SK-N-SH (cell line): ENCODE measurements around the gene COL21A1.

Source experiments
- EZH2phosphoT487 ChIP-seq: fragments of 200-600 bp; sonication (generic); IDR thresholded peaks from 2 replicates; pipeline ENCODE4 v1.6.1; 2017; ENCODE audit warnings: low read depth, mixed run types, mild to moderate bottlenecking, antibody characterized with exemption, moderate library complexity, borderline replicate concordance
- FOXM1 ChIP-seq: IDR thresholded peaks from 2 replicates; pipeline ENCODE4 v1.4.0; 2012; ENCODE audit warnings: low read depth, mild to moderate bottlenecking
- POLR2AphosphoS5 ChIP-seq: IDR thresholded peaks from 2 replicates; pipeline ENCODE4 v1.6.1; 2012; ENCODE audit warnings: low read depth, low read length
- RFX5 ChIP-seq: IDR thresholded peaks from 2 replicates; pipeline ENCODE4 v1.6.1; 2012; ENCODE audit warnings: mild to moderate bottlenecking, improper control_type of control experiment, low read length
- RXRA ChIP-seq: IDR thresholded peaks from 2 replicates; pipeline ENCODE4 v1.4.0; 2012; ENCODE audit warnings: low read depth, mild to moderate bottlenecking, borderline replicate concordance
- TAF1 ChIP-seq: IDR thresholded peaks from 2 replicates; pipeline ENCODE4 v1.6.1; 2012; ENCODE audit warnings: low read depth, mild to moderate bottlenecking, low read length, moderate library complexity, borderline replicate concordance
- TF ChIP-seq, protein P1 (sequence below): fragments of 200-600 bp; sonication (generic); IDR thresholded peaks from 2 replicates; pipeline ENCODE4 v1.6.1; 2017; ENCODE audit warnings: antibody characterized with exemption, mild to moderate bottlenecking, moderate library complexity
- TF ChIP-seq, protein P2 (sequence below): IDR thresholded peaks from 2 replicates; pipeline ENCODE4 v1.6.1; 2012; ENCODE audit warnings: mild to moderate bottlenecking, low read depth, low read length, moderate library complexity
- TF ChIP-seq, protein P3 (sequence below): IDR thresholded peaks from 2 replicates; pipeline ENCODE4 v1.4.0; 2012; ENCODE audit warnings: low read depth
- TF ChIP-seq, protein P4 (sequence below): IDR thresholded peaks from 2 replicates; pipeline ENCODE4 v1.4.0; 2012; ENCODE audit warnings: low read depth, borderline replicate concordance

DNA sequence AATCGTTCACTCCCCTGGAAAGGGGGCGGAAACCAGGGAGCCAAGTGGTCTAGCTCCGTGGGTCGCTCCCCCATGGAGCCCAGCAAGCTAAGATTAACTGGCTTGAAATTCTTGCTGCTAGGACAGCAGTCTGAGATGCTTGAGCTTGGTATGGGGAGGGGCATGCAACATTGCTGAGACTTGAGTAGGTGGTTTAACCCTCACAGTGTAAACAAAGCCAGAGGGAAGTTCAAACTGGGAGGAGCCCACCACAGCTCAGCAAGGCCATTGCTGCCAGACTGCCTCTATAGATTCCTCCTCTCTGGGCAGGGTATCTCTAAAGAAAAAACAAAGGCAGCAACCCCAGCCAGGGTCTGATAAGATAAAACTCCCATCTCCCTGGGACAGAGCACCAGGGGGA is 43.2 kb downstream of the COL21A1 start:
- TF ChIP-seq, protein P1, sequence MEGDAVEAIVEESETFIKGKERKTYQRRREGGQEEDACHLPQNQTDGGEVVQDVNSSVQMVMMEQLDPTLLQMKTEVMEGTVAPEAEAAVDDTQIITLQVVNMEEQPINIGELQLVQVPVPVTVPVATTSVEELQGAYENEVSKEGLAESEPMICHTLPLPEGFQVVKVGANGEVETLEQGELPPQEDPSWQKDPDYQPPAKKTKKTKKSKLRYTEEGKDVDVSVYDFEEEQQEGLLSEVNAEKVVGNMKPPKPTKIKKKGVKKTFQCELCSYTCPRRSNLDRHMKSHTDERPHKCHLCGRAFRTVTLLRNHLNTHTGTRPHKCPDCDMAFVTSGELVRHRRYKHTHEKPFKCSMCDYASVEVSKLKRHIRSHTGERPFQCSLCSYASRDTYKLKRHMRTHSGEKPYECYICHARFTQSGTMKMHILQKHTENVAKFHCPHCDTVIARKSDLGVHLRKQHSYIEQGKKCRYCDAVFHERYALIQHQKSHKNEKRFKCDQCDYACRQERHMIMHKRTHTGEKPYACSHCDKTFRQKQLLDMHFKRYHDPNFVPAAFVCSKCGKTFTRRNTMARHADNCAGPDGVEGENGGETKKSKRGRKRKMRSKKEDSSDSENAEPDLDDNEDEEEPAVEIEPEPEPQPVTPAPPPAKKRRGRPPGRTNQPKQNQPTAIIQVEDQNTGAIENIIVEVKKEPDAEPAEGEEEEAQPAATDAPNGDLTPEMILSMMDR, result no peak
- TF ChIP-seq POLR2AphosphoS5, result no peak
- TF ChIP-seq EZH2phosphoT487, result no peak
- TF ChIP-seq, protein P2, sequence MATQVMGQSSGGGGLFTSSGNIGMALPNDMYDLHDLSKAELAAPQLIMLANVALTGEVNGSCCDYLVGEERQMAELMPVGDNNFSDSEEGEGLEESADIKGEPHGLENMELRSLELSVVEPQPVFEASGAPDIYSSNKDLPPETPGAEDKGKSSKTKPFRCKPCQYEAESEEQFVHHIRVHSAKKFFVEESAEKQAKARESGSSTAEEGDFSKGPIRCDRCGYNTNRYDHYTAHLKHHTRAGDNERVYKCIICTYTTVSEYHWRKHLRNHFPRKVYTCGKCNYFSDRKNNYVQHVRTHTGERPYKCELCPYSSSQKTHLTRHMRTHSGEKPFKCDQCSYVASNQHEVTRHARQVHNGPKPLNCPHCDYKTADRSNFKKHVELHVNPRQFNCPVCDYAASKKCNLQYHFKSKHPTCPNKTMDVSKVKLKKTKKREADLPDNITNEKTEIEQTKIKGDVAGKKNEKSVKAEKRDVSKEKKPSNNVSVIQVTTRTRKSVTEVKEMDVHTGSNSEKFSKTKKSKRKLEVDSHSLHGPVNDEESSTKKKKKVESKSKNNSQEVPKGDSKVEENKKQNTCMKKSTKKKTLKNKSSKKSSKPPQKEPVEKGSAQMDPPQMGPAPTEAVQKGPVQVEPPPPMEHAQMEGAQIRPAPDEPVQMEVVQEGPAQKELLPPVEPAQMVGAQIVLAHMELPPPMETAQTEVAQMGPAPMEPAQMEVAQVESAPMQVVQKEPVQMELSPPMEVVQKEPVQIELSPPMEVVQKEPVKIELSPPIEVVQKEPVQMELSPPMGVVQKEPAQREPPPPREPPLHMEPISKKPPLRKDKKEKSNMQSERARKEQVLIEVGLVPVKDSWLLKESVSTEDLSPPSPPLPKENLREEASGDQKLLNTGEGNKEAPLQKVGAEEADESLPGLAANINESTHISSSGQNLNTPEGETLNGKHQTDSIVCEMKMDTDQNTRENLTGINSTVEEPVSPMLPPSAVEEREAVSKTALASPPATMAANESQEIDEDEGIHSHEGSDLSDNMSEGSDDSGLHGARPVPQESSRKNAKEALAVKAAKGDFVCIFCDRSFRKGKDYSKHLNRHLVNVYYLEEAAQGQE, result no peak
- no peak for TF ChIP-seq TAF1
- TF ChIP-seq, protein P3, sequence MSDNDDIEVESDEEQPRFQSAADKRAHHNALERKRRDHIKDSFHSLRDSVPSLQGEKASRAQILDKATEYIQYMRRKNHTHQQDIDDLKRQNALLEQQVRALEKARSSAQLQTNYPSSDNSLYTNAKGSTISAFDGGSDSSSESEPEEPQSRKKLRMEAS, result no peak
- no peak for TF ChIP-seq FOXM1
- no peak for TF ChIP-seq RXRA
- TF ChIP-seq, protein P4, sequence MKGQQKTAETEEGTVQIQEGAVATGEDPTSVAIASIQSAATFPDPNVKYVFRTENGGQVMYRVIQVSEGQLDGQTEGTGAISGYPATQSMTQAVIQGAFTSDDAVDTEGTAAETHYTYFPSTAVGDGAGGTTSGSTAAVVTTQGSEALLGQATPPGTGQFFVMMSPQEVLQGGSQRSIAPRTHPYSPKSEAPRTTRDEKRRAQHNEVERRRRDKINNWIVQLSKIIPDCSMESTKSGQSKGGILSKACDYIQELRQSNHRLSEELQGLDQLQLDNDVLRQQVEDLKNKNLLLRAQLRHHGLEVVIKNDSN, result no peak
- no peak for TF ChIP-seq RFX5
